GM12878 (cell line): Measurements from ENCODE around the gene ZNF732. TPM values are rescaled to one million over a fixed set of nuclear protein-coding genes. Genes with fewer than 3 reads are reported as not detected.

Experiments
- ATAC-seq: fragments of 200-7000 bp; cut with Tn5 transposase; 3 replicates; pipeline ENCODE4 v1.9.1; 2020; ENCODE audit warnings: mild to moderate bottlenecking, moderate library complexity
- BruUV-seq: library from RNA; stranded (reverse); fragments of 400-500 nt; replicated peaks from 2 replicates; lab custom pipeline; 2021; lab: Mats Ljungman, UMichigan
- CTCF ChIA-PET: fragments of 300-600 bp; sonication (Branson Sonifier 250); formaldehyde crosslinking; extraction: SDS; loops from one replicate; lab custom pipeline; 2021; ENCODE audit warnings: inconsistent platforms; lab: Yijun Ruan, JAX
- POLR2A ChIA-PET: fragments of 350-600 bp; formaldehyde crosslinking; extraction: SDS; loops from one replicate; lab custom pipeline; 2021; ENCODE audit warnings: inconsistent platforms; lab: Charles Lee
- RAD21 ChIA-PET: fragments of 300-600 bp; sonication (Branson Sonifier 250); formaldehyde crosslinking; loops from one replicate; lab custom pipeline; 2023; ENCODE audit warnings: antibody characterized with exemption; ENCODE audit not compliant: unreplicated experiment; lab: Charles Lee
- SMC1A ChIA-PET: fragments of 300-600 bp; sonication (Branson Sonifier 250); formaldehyde crosslinking; loops from one replicate; lab custom pipeline; 2023; ENCODE audit not compliant: unreplicated experiment, uncharacterized antibody; lab: Charles Lee
- DNase-seq: peaks from one replicate; pipeline ENCODE4 v3.0.0-alpha.2; 2011; ENCODE audit warnings: low read depth, low spot score
- FAIRE-seq: peaks from 3 replicates; lab custom pipeline; 2011; peaks lifted over from hg19 to GRCh38; lab: Jason Lieb, UNC
- H2AFZ ChIP-seq: 2 replicates; pipeline ENCODE4 v1.6.0; 2011; ENCODE audit warnings: low read depth, low read length, control low read depth; ENCODE audit not compliant: control insufficient read depth
- H3K27ac ChIP-seq: 2 replicates; pipeline ENCODE4 v1.5.1; 2011; ENCODE audit warnings: control low read depth; ENCODE audit not compliant: control insufficient read depth, insufficient read depth
- H3K27me3 ChIP-seq, 2 experiments: replicated peaks in 1 of 2; 2 replicates each; pipeline versions ENCODE4 v1.6.0 to v1.6.1; 2011; ENCODE audit warnings: low read length in 1 of 2; ENCODE audit not compliant: control insufficient read depth in 2 of 2, insufficient read depth in 2 of 2
- H3K36me3 ChIP-seq, 2 experiments: 2 replicates each; pipeline ENCODE4 v1.5.1; 2011; ENCODE audit warnings: low read length in 1 of 2; ENCODE audit not compliant: control insufficient read depth in 2 of 2, insufficient read depth in 2 of 2
- H3K4me1 ChIP-seq: 2 replicates; pipeline ENCODE4 v1.6.1; 2011; ENCODE audit warnings: mild to moderate bottlenecking, low read length, moderate library complexity, mixed read lengths; ENCODE audit not compliant: control insufficient read depth, insufficient read depth
- H3K4me2 ChIP-seq: 2 replicates; pipeline ENCODE4 v1.6.0; 2011; ENCODE audit warnings: control low read depth; ENCODE audit not compliant: control insufficient read depth, insufficient read depth
- H3K4me3 ChIP-seq: fragments of 200-600 bp; sonication (generic); 2 replicates; pipeline ENCODE4 v1.5.1; 2016
- H3K79me2 ChIP-seq: 2 replicates; pipeline ENCODE4 v1.6.0; 2011; ENCODE audit warnings: low read length; ENCODE audit not compliant: control insufficient read depth, insufficient read depth
- H3K9ac ChIP-seq: 2 replicates; pipeline ENCODE4 v1.8.0; 2011; ENCODE audit warnings: low read length, control low read depth, mixed read lengths; ENCODE audit not compliant: control insufficient read depth, insufficient read depth
- H3K9me3 ChIP-seq: replicated peaks from 3 replicates; pipeline ENCODE4 v1.5.1; 2011; ENCODE audit warnings: mild to moderate bottlenecking, low read length; ENCODE audit not compliant: control insufficient read depth, insufficient read depth
- H4K20me1 ChIP-seq: 2 replicates; pipeline ENCODE4 v1.6.0; 2011; ENCODE audit not compliant: control insufficient read depth, insufficient read depth
- ATF3 ChIP-seq: IDR thresholded peaks from 2 replicates; pipeline ENCODE4 v1.6.1; 2011; ENCODE audit warnings: low read depth, mild to moderate bottlenecking, low read length, moderate library complexity, borderline replicate concordance; ENCODE audit errors: extremely low read depth
- CREM ChIP-seq: IDR thresholded peaks from 2 replicates; pipeline ENCODE4 v1.6.1; 2014; ENCODE audit warnings: antibody characterized with exemption, low read depth
- IRF3 ChIP-seq: fragments of 450-650 bp; IDR thresholded peaks from 2 replicates; pipeline ENCODE4 v1.6.1; 2014; ENCODE audit warnings: mild to moderate bottlenecking
- MTA2 ChIP-seq: fragments of 450-650 bp; IDR thresholded peaks from 2 replicates; pipeline ENCODE4 v1.6.1; 2016; ENCODE audit warnings: low read depth, mild to moderate bottlenecking, moderate library complexity
- NFXL1 ChIP-seq: fragments of 450-650 bp; IDR thresholded peaks from 2 replicates; pipeline ENCODE4 v1.6.1; 2017; ENCODE audit warnings: antibody characterized with exemption, mild to moderate bottlenecking, borderline replicate concordance
- SMAD5 ChIP-seq: IDR thresholded peaks from 2 replicates; pipeline ENCODE4 v1.6.1; 2016; ENCODE audit warnings: antibody characterized with exemption, low read depth
- TBL1XR1 ChIP-seq: IDR thresholded peaks from 2 replicates; pipeline ENCODE4 v1.6.1; 2012; ENCODE audit warnings: low read depth, low read length, improper control_type of control experiment
- TCF3 ChIP-seq: IDR thresholded peaks from 2 replicates; pipeline ENCODE4 v1.6.1; 2012; ENCODE audit warnings: low read depth, mild to moderate bottlenecking, low read length, borderline replicate concordance; ENCODE audit not compliant: insufficient read depth
- ZBTB4 ChIP-seq: fragments of 450-650 bp; formaldehyde crosslinking; IDR thresholded peaks from 2 replicates; pipeline ENCODE4 v1.4.0; 2022; ENCODE audit warnings: mild to moderate bottlenecking, moderate library complexity
- WGBS: methylation state at CpG from one replicate; pipeline ENCODE4 v1.1.6; 2016; ENCODE audit warnings: low lambda C conversion rate; ENCODE audit not compliant: insufficient replicate concordance, insufficient coverage; ENCODE audit errors: missing lambda C conversion rate; 5-methylcytosine and 5-hydroxymethylcytosine counted together
- in situ Hi-C: fragments of 300-500 bp; cut with MboI; formaldehyde crosslinking; loops from 9 replicates; pipeline ENCODE4 v1.14.3; 2018; ENCODE audit warnings: mixed read lengths
- intact Hi-C: fragments of 100-400 bp; cut with micrococcal nuclease; formaldehyde crosslinking; loops from one replicate; pipeline ENCODE4 v1.14.2; 2022; ENCODE audit not compliant: unreplicated experiment
- polyA plus RNA-seq, 11 experiments: library from polyadenylated mRNA; depleted of rRNA in 4 of 11; unstranded in 6 of 11; stranded (reverse) in 5 of 11; fragments of >200 nt; fragmentation: Nextera tagmentation in 4 of 11; fragmentation: Illumina TruSeq in 1 of 11; extraction: Ambion mirVana in 4 of 11; extraction: Trizol in 1 of 11; gene quantifications; 1 replicate in 1 of 11; 2 replicates in 10 of 11; pipeline versions ENCODE4 v1.2.1 to v1.2.3, GENCODE V29; 2011 to 2016; ENCODE audit warnings: inconsistent platforms in 2 of 11, missing spikeins in 2 of 11, low read depth in 1 of 11
- total RNA-seq, 4 experiments: library from RNA; depleted of rRNA in 3 of 4; stranded (reverse); fragments of >200 nt in 3 of 4; fragmentation: Illumina TruSeq in 1 of 4; extraction: Trizol in 1 of 4; gene quantifications; 2 replicates each; pipeline versions ENCODE4 v1.2.1 to v1.2.3, GENCODE V29; 2013 to 2021

Gene ZNF732
- total and polyA plus RNA-seq, 10 of the 15 experiments (the other 5 are each of a cell fraction or from before 2014, with no cell fraction given): not detected

- TF ChIP-seq ZBTB4 (CRISPR knock-in tag) (no peak), TBL1XR1 (no peak), IRF3 (no peak), NFXL1 (no peak), SMAD5 (no peak), TCF3 (no peak), MTA2 (no peak)
Measured at GRCh38 chr4:294732-295131, 10.5 kb downstream of the ZNF732 start (continued).

- H2AFZ ChIP-seq: no peak overlapping the region
- DNase-seq (no peak), FAIRE-seq (no peak), ATAC-seq (no peak)
- BruUV-seq: no TSS peak
- no peaks in the 10 kb centered on the region for H3K36me3 ChIP-seq
- H3K4me2 ChIP-seq: no peak overlapping the region
- ChIA-PET RAD21 (no interaction called here), POLR2A (no interaction called here), CTCF (no interaction called here), SMC1A (no interaction called here)
- in situ Hi-C loops (no loop called here), intact Hi-C loops (no loop called here)
- H3K27ac ChIP-seq: no peak overlapping the region
- H3K27me3 ChIP-seq: no peaks in the 10 kb centered on the region
- H3K9ac ChIP-seq: no peak overlapping the region
- H3K4me1 ChIP-seq: no peaks in the 10 kb centered on the region
- no peak overlapping the region for H3K4me3 ChIP-seq
- H4K20me1 ChIP-seq: no peaks in the 10 kb centered on the region
- WGBS: 3% methylated on average over 2 of the region's 2 CpGs
- H3K79me2 ChIP-seq: no peaks in the 10 kb centered on the region
- no peaks in the 10 kb centered on the region; the same call in 2 of the 3 replicates for H3K9me3 ChIP-seq
- TF ChIP-seq CREM (no peak), ATF3 (no peak)
Measured at GRCh38 chr4:288891-289290, 16.4 kb downstream of the ZNF732 start.
